ENCODE data around the gene SLC5A3. TPM values are rescaled to one million over a fixed set of nuclear protein-coding genes. Genes with fewer than 3 reads are reported as not detected.

Gene SLC5A3
- total and polyA plus RNA-seq, 2 donors, result 2.1 to 46.9 TPM

DNA sequence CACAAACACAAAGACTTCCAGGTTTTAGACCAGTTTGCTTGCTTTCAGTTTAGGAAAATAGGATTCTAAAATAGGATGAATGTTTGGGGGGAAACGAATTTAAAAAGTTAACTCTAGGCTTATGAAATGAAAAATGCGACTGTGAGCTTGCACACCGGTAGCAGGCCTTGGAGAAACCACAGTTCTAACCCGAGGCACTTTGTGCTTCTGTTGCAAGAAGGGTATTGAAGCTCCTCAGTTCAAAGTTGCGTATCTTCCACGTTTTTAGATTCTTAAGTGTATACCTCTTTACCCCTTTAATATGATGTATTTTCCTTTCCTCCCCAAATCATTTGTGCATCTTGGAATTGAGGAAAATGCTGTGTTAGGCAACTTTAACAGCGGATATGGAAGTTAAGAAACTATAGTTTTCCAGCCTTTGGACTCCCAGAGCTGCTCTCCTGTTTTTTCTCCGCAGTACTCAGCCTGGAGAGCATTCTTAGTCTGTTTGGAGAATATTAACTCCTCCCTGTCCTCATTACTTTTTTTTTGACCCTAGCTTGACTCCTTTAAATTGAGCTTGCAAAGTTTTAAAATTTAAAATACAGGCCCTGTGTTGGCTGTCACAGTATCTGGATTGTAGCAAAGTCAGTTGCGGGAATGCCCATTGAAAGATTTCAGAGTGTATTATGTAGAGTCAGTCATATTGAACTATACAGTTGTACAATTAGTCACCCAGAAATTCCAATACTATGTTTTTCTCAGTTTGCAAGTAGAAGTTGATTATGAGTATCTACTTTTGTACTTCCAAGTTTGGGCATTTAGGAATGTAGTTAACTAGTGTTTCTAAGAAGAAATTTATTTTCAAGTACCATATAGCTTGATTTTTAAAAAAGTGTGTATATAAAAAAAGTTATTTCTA is 2.6 kb downstream of the SLC5A3 start:
- 78% methylated on average over 9 of the region's 9 CpGs for WGBS
- H3K4me3 ChIP-seq (ENCODE audit: low read depth, low read length), result peak overlapping the region; percentile 98
- H3K36me3 ChIP-seq (ENCODE audit: insufficient read depth), result no peaks in the 10 kb centered on the region
- no peak for DNase-seq (ENCODE audit: extremely low spot score)
- H3K27ac ChIP-seq (ENCODE audit: low read depth), result no peak overlapping the region
- no peaks in the 10 kb centered on the region for H3K4me1 ChIP-seq (ENCODE audit: insufficient read depth)

- WGBS, result 93% methylated on average over 1 of the region's 1 CpG
- Histone ChIP-seq H3K4me1 (ENCODE audit: insufficient read depth) (no peaks in the 10 kb centered on the region), H3K4me3 (ENCODE audit: low read depth, low read length) (no peak overlapping the region), H3K36me3 (ENCODE audit: insufficient read depth) (no peaks in the 10 kb centered on the region), H3K27ac (ENCODE audit: low read depth) (no peak overlapping the region)
- DNase-seq (ENCODE audit: extremely low spot score), result no peak
Observed at GRCh38 chr21:34076835-34077234, 3.5 kb downstream of the SLC5A3 start.

- Histone ChIP-seq H3K4me1 (ENCODE audit: insufficient read depth) (no peaks in the 10 kb centered on the region), H3K27ac (ENCODE audit: low read depth) (no peak overlapping the region), H3K36me3 (ENCODE audit: insufficient read depth) (no peaks in the 10 kb centered on the region), H3K4me3 (ENCODE audit: low read depth, low read length) (no peak overlapping the region)
- WGBS, result 64% methylated on average over 1 of the region's 1 CpG
- no peak for DNase-seq (ENCODE audit: extremely low spot score)
Observed at GRCh38 chr21:34077888-34078287, 4.5 kb downstream of the SLC5A3 start.

DNA sequence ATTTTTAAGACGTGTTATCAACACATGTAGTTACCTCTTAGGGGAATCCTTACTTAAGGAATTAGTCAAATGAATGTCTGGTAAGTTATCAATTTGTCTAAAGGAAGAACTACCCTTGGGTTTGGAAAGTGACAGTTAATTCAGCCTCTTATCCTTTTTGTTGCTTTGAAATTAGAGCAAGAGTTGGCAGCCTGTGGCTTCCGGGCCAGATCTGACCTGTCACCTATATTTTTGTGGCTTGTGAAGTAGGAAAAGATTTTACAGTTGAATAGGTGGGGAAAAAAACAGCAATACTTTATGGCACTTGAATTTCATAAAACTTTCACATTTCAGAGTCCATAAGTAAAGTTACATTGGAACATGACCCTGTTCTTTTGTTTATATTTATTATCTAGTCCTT is 5.5 kb downstream of the SLC5A3 start:
- H3K4me1 ChIP-seq (ENCODE audit: insufficient read depth), result no peaks in the 10 kb centered on the region
- H3K36me3 ChIP-seq (ENCODE audit: insufficient read depth), result no peaks in the 10 kb centered on the region
- no peak overlapping the region for H3K4me3 ChIP-seq (ENCODE audit: low read depth, low read length)
- no peak overlapping the region for H3K27ac ChIP-seq (ENCODE audit: low read depth)
- no peak for DNase-seq (ENCODE audit: extremely low spot score)
- 69% methylated on average over 2 of the region's 2 CpGs for WGBS

- no peak for DNase-seq (ENCODE audit: extremely low spot score)
- H3K4me1 ChIP-seq (ENCODE audit: insufficient read depth), result no peaks in the 10 kb centered on the region
- H3K36me3 ChIP-seq (ENCODE audit: insufficient read depth), result no peaks in the 10 kb centered on the region
Observed at GRCh38 chr21:34080710-34081109, 7.3 kb downstream of the SLC5A3 start.

GRCh38 chr21:34082769-34083168 is 9.4 kb downstream of the SLC5A3 start:
- Histone ChIP-seq H3K27ac (ENCODE audit: low read depth) (no peak overlapping the region), H3K4me3 (ENCODE audit: low read depth, low read length) (no peak overlapping the region), H3K4me1 (ENCODE audit: insufficient read depth) (peaks cover 4% of the 10 kb centered on the region), H3K36me3 (ENCODE audit: insufficient read depth) (no peaks in the 10 kb centered on the region)
- WGBS, result 85% methylated on average over 4 of the region's 4 CpGs
- DNase-seq (ENCODE audit: extremely low spot score), result no peak

More at GRCh38 chr21:34080710-34081109, 7.3 kb downstream of the SLC5A3 start:
- H3K4me3 ChIP-seq (ENCODE audit: low read depth, low read length), result no peak overlapping the region
- no peak overlapping the region for H3K27ac ChIP-seq (ENCODE audit: low read depth)
- 86% methylated on average over 5 of the region's 5 CpGs for WGBS

DNA sequence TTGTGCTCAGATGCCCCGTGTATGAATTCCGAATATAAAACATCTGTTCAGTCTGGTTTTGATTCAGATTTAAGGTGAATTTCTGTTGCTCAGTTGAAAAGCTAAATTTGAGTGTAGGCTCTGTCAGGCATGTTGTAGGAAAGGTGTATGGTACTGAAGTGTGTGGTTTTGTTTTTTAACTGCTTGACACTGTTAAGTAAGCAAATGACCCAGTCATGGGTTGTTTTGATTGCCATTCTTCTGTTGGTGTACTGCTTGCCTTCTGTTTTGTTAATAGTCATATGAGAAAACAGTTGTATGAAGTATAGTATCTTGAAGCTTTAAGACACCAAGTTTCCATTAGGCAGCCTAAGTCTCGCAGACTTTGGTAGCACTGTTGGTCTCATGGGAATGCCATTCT is 10.0 kb downstream of the SLC5A3 start:
- 88% methylated on average over 3 of the region's 3 CpGs for WGBS
- Histone ChIP-seq H3K27ac (ENCODE audit: low read depth) (no peak overlapping the region), H3K4me1 (ENCODE audit: insufficient read depth) (peaks cover 4% of the 10 kb centered on the region), H3K4me3 (ENCODE audit: low read depth, low read length) (no peak overlapping the region), H3K36me3 (ENCODE audit: insufficient read depth) (no peaks in the 10 kb centered on the region)
- DNase-seq (ENCODE audit: extremely low spot score), result no peak

- no peak for DNase-seq (ENCODE audit: extremely low spot score)
- 91% methylated on average over 2 of the region's 2 CpGs for WGBS
- Histone ChIP-seq H3K27ac (ENCODE audit: low read depth) (no peak overlapping the region), H3K4me1 (ENCODE audit: insufficient read depth) (peaks cover 4% of the 10 kb centered on the region), H3K4me3 (ENCODE audit: low read depth, low read length) (no peak overlapping the region), H3K36me3 (ENCODE audit: insufficient read depth) (no peaks in the 10 kb centered on the region)
Observed at GRCh38 chr21:34085129-34085528, 11.8 kb downstream of the SLC5A3 start.

DNA sequence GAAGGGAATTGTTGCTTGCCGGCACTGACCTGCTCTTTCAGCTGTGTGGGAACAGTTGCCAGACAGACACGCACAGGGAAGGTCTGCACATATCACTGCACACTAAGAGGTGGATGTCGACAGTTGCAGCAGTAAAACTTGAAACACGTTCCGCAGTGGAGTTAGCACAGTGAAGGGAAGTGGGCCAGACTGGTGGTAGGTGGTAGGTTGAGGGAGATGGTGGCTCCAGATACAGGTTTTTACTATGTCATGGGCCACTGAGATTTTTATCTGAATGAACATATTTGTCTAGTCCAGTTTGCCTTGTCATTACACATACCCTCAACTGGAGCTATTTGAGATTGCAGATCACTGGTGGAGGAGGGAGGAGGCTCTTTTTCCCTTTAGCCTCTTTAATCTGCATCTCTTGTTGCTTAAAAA is 13.5 kb downstream of the SLC5A3 start:
- Histone ChIP-seq H3K4me1 (ENCODE audit: insufficient read depth) (peaks cover 4% of the 10 kb centered on the region), H3K4me3 (ENCODE audit: low read depth, low read length) (no peak overlapping the region), H3K27ac (ENCODE audit: low read depth) (no peak overlapping the region), H3K36me3 (ENCODE audit: insufficient read depth) (no peaks in the 10 kb centered on the region)
- DNase-seq (ENCODE audit: extremely low spot score), result no peak
- WGBS, result 60% methylated on average over 5 of the region's 5 CpGs

GRCh38 chr21:34088752-34089151 is 15.4 kb downstream of the SLC5A3 start:
- no peak for DNase-seq (ENCODE audit: extremely low spot score)
- Histone ChIP-seq H3K4me1 (ENCODE audit: insufficient read depth) (peaks cover 4% of the 10 kb centered on the region), H3K4me3 (ENCODE audit: low read depth, low read length) (no peak overlapping the region), H3K27ac (ENCODE audit: low read depth) (no peak overlapping the region), H3K36me3 (ENCODE audit: insufficient read depth) (no peaks in the 10 kb centered on the region)
- WGBS, result 90% methylated on average over 3 of the region's 3 CpGs

DNA sequence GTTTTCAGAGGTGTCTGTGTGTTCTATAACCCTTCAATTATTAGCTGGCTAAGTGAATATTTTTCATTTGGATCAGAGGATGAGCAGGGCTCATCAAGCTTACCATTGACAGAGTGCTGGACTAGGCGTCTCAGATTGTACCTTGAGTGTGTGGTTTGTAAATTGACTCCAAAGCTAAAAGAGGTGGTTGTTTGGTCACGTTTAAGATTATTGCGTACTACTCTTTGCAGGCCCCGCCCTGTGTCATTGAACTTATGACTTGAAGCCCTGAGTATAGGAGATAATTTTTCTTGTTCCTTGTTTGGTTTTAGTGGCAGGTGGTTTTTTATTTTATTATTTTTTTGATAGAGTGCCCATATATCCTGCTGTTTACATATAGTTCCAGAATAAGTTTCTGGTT is 17.7 kb downstream of the SLC5A3 start:
- WGBS, result 91% methylated on average over 4 of the region's 4 CpGs
- Histone ChIP-seq H3K4me1 (ENCODE audit: insufficient read depth) (peaks cover 4% of the 10 kb centered on the region), H3K36me3 (ENCODE audit: insufficient read depth) (no peaks in the 10 kb centered on the region), H3K4me3 (ENCODE audit: low read depth, low read length) (no peak overlapping the region), H3K27ac (ENCODE audit: low read depth) (no peak overlapping the region)
- no peak for DNase-seq (ENCODE audit: extremely low spot score)

DNA sequence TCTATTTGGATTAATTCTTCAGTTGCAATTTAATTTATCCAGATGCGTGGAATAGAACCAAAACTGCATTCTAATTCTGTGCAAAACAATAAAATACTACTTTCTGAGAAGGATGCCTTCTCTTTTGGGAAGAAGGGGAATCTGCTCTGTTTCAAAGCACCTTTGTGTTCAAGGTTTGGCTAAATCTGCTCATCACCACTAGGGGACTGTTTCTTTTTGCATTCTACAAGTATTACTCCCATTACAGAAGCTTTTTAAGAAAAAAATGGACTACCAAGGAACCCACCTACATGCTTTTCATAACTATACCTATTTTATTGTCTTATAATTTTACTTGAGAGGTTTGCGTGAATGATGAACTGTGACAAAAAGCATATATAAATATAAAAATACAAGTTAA is 18.2 kb downstream of the SLC5A3 start:
- H3K4me1 ChIP-seq (ENCODE audit: insufficient read depth), result peaks cover 4% of the 10 kb centered on the region
- WGBS, result 95% methylated on average over 2 of the region's 2 CpGs
- H3K36me3 ChIP-seq (ENCODE audit: insufficient read depth), result no peaks in the 10 kb centered on the region
- no peak for DNase-seq (ENCODE audit: extremely low spot score)
- H3K27ac ChIP-seq (ENCODE audit: low read depth), result no peak overlapping the region
- no peak overlapping the region for H3K4me3 ChIP-seq (ENCODE audit: low read depth, low read length)

GRCh38 chr21:34092262-34092921 is 19.0 kb downstream of the SLC5A3 start:
- Histone ChIP-seq H3K4me3 (ENCODE audit: low read depth, low read length) (no peak overlapping the region), H3K36me3 (ENCODE audit: insufficient read depth) (no peaks in the 10 kb centered on the region), H3K27ac (ENCODE audit: low read depth) (no peak overlapping the region), H3K4me1 (ENCODE audit: insufficient read depth) (no peaks in the 10 kb centered on the region)
- no peak for DNase-seq (ENCODE audit: extremely low spot score)
- 52% methylated on average over 6 of the region's 6 CpGs for WGBS

GRCh38 chr21:34093083-34093482 is 19.7 kb downstream of the SLC5A3 start:
- no peak for DNase-seq (ENCODE audit: extremely low spot score)
- no peak overlapping the region for H3K4me3 ChIP-seq (ENCODE audit: low read depth, low read length)
- no peak overlapping the region for H3K27ac ChIP-seq (ENCODE audit: low read depth)
- H3K4me1 ChIP-seq (ENCODE audit: insufficient read depth), result no peaks in the 10 kb centered on the region
- no peaks in the 10 kb centered on the region for H3K36me3 ChIP-seq (ENCODE audit: insufficient read depth)
- WGBS, result 84% methylated on average over 3 of the region's 3 CpGs
